AG10803 (cell line): Measurements from ENCODE around the gene NECAB2.

Experiments
- DNase-seq: peaks from one replicate; pipeline ENCODE4 v3.0.0; 2010; ENCODE audit warnings: low read depth
- H3K4me3 ChIP-seq: 2 replicates; pipeline ENCODE4 v1.5.1; 2011; ENCODE audit warnings: mild to moderate bottlenecking, low read length, control low read depth
- CTCF ChIP-seq: conservative IDR thresholded peaks from 2 replicates; pipeline ENCODE4 v1.5.1; 2011; ENCODE audit warnings: mild to moderate bottlenecking, low read length, control low read depth, inconsistent platforms

NECAB2 gene

GRCh38 chr16:84040226-84040822, 72.3 kb downstream of the NECAB2 start:
- H3K4me3 ChIP-seq, result no peak overlapping the region
- TF ChIP-seq CTCF, result no peak
- DNase-seq, result no peak

GRCh38 chr16:84040823-84041820, 73.1 kb downstream of the NECAB2 start:
- TF ChIP-seq CTCF, result no peak
- H3K4me3 ChIP-seq, result no peak overlapping the region
- peak; percentile 91 for DNase-seq

GRCh38 chr16:84041881-84042280, 73.8 kb downstream of the NECAB2 start:
- TF ChIP-seq CTCF, result no peak
- DNase-seq, result no peak

DNA sequence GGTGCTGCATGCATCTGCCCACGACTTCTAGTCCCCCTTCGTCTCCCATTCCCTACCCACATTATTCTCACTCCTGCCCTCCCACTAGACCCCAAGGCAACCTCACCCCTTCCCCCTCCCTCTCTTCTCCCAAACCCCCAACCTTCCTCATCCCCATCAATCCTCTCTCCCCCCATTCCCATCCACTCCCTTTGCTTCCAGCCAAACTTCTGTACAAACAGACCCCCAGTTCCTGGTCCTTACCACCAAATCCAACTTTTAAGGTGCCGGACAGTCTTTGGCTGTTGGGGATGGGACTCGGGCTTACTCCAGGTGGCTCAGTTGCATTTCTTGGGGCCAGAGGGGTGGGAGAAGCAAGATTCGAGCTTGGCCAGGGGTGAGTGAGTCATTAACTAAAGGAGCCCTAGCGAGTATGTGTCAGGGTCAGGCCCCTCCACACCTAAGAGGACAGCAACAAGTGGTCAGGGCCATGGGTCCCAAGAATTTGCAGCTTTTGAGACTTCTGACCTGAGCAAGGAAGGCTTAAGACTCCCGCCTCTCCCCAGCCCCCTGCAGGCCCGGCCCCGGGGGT, 74.3 kb downstream of the NECAB2 start, which contains the start of gene SLC38A8:
TSS of gene SLC38A8 (minus strand) at position 488 of the 571 bp plus-strand sequence. CDS start 638 bp downstream, outside the sequence.
- DNase-seq, result no peak
- no peak within 1 kb of the TSS for H3K4me3 ChIP-seq
- no peak for TF ChIP-seq CTCF

More at GRCh38 chr16:84041881-84042280, 73.8 kb downstream of the NECAB2 start:
- H3K4me3 ChIP-seq, result no peak overlapping the region

DNA sequence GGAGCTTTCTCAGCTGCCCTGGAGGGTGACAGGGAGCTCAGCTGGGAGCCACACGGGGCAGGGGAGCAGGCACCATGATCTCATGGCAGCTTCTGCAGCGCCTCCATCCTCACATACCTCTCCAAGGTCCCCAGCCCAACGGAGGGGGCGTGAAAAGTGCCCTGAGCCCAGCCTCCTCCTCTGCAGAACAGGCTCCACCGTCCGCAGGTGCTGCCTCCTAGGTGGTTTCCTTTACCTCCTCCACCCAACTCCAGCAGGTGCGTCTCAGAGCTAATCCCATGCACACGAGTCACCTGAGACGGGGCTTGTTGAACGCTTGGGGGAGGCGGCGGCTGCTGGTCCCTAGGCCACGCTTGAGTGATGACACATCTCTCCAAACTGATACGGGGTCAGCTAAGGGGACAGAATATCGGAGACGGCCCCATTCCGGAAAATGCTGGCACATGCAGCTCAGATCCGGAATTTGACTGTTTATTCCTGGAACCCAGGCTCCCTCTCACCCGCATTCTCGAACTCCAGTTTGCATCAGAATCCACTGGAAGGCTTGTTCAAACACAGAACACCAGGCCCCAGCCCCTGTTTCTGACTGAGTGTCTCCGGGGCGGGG, 74.9 kb downstream of the NECAB2 start:
- TF ChIP-seq CTCF, result no peak
- DNase-seq, result no peak
- no peak overlapping the region for H3K4me3 ChIP-seq

- DNase-seq, result no peak
- no peak overlapping the region for H3K4me3 ChIP-seq
- TF ChIP-seq CTCF, result no peak
These were observed 75.6 kb downstream of the NECAB2 start for GRCh38 chr16:84043486-84044117.
